Lung (tissue), 12 donors: Measurements from ENCODE around the gene CADM3. TPM values are rescaled to one million over a fixed set of nuclear protein-coding genes. Genes with fewer than 3 reads are reported as not detected.

ENCODE experiments used
- ATAC-seq: fragments of 200-7000 bp; cut with Tn5 transposase; one replicate; pipeline ENCODE4 v1.9.1; 2020; ENCODE audit warnings: moderate number of reproducible peaks; ENCODE audit not compliant: insufficient read depth, low FRiP score
- DNase-seq, 3 donors: peaks; one replicate each; pipeline ENCODE4 v3.0.0-alpha.2; 2013 to 2017
- H3K27ac ChIP-seq, 2 donors: one replicate each; pipeline ENCODE4 v1.5.1; 2013; ENCODE audit warnings: mild to moderate bottlenecking in 2 of 2, moderate library complexity in 2 of 2, control low read depth in 1 of 2, inconsistent platforms in 1 of 2, low read depth in 1 of 2, low read length in 1 of 2
- H3K27me3 ChIP-seq, 3 donors: one replicate each; pipeline ENCODE4 v1.5.1; 2013; ENCODE audit warnings: low read length in 2 of 3; ENCODE audit not compliant: control insufficient read depth in 3 of 3, insufficient read depth in 3 of 3
- H3K36me3 ChIP-seq, 4 donors: one replicate each; pipeline ENCODE4 v1.5.1; 2013; ENCODE audit warnings: low read length in 4 of 4, mild to moderate bottlenecking in 1 of 4, moderate library complexity in 1 of 4; ENCODE audit not compliant: control insufficient read depth in 4 of 4, insufficient read depth in 4 of 4
- H3K4me1 ChIP-seq, 5 donors: one replicate each; pipeline ENCODE4 v1.5.1; 2013; ENCODE audit warnings: low read length in 5 of 5, mild to moderate bottlenecking in 2 of 5, moderate library complexity in 1 of 5; ENCODE audit not compliant: control insufficient read depth in 5 of 5, insufficient read depth in 5 of 5
- H3K4me3 ChIP-seq: one replicate; pipeline ENCODE4 v1.5.1; 2013; ENCODE audit warnings: mild to moderate bottlenecking, control low read depth, moderate library complexity
- H3K9ac ChIP-seq, 2 donors: one replicate each; pipeline ENCODE4 v1.5.1; 2013; ENCODE audit warnings: low read length in 2 of 2, control low read depth in 1 of 2; ENCODE audit not compliant: insufficient read depth in 1 of 2
- H3K9me3 ChIP-seq, 4 donors: one replicate each; pipeline ENCODE4 v1.5.1; 2013; ENCODE audit warnings: low read length in 3 of 4, mild to moderate bottlenecking in 1 of 4, moderate library complexity in 1 of 4; ENCODE audit not compliant: control insufficient read depth in 4 of 4, insufficient read depth in 3 of 4
- WGBS, 2 donors: extraction: QIAGEN DNeasy Blood & Tissue Kit; methylation state at CpG; one replicate each; pipeline ENCODE4 v1.1.7; 2013; 5-methylcytosine and 5-hydroxymethylcytosine counted together
- polyA plus RNA-seq, 2 donors: library from polyadenylated mRNA; stranded (reverse); fragments of 200-250 nt; gene quantifications; one replicate each; pipeline ENCODE4 v1.2.1, GENCODE V29; 2013
- total RNA-seq, 2 donors: library from RNA; depleted of rRNA in 1 of 2; stranded (reverse); fragments of >200 nt in 1 of 2; gene quantifications; one replicate each; pipeline ENCODE4 v1.2.1, GENCODE V29; 2014 to 2021
- TF ChIP-seq, protein P1 (sequence below): IDR thresholded peaks from 2 replicates; pipeline ENCODE4 v1.5.1; 2012; ENCODE audit warnings: mild to moderate bottlenecking; ENCODE audit errors: control extremely low read depth, extremely low read depth
- donor health status: control.
- donor health status: control.
- donor health status: Bipolar disorder and iron deficiency.
- donor health status: healthy.
- donor health status: DM: yes; HTN: yes; CAD: no.

The CADM3 gene
- total and polyA plus RNA-seq, 4 donors = 0.89 to 3.7 (median 2.5) TPM

DNA sequence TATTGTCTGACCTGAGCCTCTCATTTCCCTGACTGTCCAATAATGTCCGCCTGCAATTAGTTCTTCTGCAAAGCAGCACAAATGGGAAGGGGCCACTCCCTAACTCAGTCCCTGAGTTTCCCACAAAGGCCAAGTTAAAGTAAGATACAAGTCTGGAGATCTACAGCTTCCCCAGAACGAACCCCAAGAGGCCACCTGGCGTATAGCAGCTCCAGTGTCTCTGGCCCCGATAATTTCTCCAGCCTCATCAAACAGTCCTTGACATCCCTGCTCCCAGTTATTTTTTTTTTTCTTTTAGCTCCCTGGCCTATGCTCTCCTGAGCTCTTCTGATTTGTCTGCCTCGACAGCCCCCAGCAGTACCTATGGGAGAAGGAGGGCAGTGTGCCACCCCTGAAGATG is 25.1 kb downstream of the CADM3 start:
- 75 to 83% methylated on average over 5 of the region's 5 CpGs for WGBS, 2 donors

DNA sequence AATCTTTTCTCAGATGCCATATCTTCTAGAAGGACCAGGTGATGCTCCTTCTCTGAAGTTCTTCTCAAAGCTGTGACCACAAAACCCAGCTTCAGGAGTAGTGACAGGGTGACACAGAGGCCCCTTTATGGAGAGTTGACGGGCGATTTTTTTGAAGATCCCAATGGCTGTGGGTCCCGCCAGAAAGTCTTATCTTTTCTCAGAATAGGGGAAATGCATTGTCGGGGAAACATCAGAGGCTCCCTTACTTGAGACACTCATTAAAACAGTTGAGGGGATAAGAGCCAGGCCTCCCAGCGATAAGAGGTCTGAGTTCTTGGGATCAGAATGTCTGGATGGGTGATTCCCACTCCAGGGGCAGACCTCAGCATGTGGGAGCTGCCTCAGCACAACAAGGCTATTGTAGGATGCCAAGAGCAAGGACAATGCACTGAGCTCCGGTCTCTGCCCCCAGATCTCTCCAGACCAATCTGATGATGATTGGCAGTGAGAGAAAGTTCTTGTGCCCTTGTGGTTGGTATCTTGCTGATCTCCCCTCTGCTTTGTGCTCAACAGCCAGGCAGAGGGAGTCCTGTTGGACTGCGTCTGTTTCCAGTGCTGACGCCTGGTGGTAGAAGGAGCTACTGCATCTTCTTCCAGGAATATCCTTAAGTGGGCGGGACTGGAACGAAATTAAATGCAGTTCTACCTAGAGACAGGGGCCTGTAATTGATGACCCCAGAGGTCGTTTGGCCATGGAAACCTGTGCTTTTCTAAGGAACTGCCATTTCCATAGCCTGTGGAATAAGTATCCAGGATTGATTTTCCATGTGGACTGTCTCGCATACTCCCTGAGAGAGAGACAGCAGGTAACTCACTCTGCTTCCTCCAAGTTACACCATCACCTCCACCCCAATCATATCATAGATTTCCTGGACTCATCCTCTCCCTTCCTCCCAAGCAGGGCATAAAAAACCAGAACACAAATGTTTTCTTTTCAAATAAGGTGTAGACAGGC is 26.4 kb downstream of the CADM3 start:
- DNase-seq (peak; percentile 80 to 81 (median 80)), ATAC-seq (peak; percentile 44)
- no peak overlapping the region for H3K27ac ChIP-seq
- no peaks in the 10 kb centered on the region for H3K36me3 ChIP-seq
- TF ChIP-seq, protein P1, sequence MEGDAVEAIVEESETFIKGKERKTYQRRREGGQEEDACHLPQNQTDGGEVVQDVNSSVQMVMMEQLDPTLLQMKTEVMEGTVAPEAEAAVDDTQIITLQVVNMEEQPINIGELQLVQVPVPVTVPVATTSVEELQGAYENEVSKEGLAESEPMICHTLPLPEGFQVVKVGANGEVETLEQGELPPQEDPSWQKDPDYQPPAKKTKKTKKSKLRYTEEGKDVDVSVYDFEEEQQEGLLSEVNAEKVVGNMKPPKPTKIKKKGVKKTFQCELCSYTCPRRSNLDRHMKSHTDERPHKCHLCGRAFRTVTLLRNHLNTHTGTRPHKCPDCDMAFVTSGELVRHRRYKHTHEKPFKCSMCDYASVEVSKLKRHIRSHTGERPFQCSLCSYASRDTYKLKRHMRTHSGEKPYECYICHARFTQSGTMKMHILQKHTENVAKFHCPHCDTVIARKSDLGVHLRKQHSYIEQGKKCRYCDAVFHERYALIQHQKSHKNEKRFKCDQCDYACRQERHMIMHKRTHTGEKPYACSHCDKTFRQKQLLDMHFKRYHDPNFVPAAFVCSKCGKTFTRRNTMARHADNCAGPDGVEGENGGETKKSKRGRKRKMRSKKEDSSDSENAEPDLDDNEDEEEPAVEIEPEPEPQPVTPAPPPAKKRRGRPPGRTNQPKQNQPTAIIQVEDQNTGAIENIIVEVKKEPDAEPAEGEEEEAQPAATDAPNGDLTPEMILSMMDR = peak; percentile 77
- no peak overlapping the region for H3K4me3 ChIP-seq
- WGBS, 2 donors = 43 to 44% methylated on average over 12 of the region's 12 CpGs
- H3K4me1 ChIP-seq = peaks cover 0 to 11% (median 0%) of the 10 kb centered on the region in 5 donors
- H3K9ac ChIP-seq = no peak overlapping the region
- H3K9me3 ChIP-seq = no peaks in the 10 kb centered on the region
- peaks cover 0 to 3% (median 0%) of the 10 kb centered on the region in 3 donors for H3K27me3 ChIP-seq

More for the DNA sequence above, 25.1 kb downstream of the CADM3 start:
- H3K27ac ChIP-seq = no peak overlapping the region
- H3K9ac ChIP-seq = no peak overlapping the region
- TF ChIP-seq, protein P1 = no peak
- H3K4me1 ChIP-seq = peaks cover 0 to under 1% (median 0%) of the 10 kb centered on the region in 5 donors
- DNase-seq = no peak
- peaks cover 0 to 3% (median 0%) of the 10 kb centered on the region in 3 donors for H3K27me3 ChIP-seq
- H3K36me3 ChIP-seq = no peaks in the 10 kb centered on the region
- H3K9me3 ChIP-seq = no peaks in the 10 kb centered on the region
- no peak for ATAC-seq
- no peak overlapping the region for H3K4me3 ChIP-seq

- DNase-seq = no peak
Measured at GRCh38 chr1:159199901-159200300, 28.5 kb downstream of the CADM3 start.

More at GRCh38 chr1:159199901-159200300, 28.5 kb downstream of the CADM3 start:
- peaks cover 0 to 3% (median 0%) of the 10 kb centered on the region in 3 donors for H3K27me3 ChIP-seq
- H3K9ac ChIP-seq = no peak overlapping the region
- H3K9me3 ChIP-seq = no peaks in the 10 kb centered on the region
- no peaks in the 10 kb centered on the region for H3K36me3 ChIP-seq
- no peak overlapping the region for H3K4me3 ChIP-seq
- H3K27ac ChIP-seq = no peak overlapping the region
- WGBS, 2 donors = 77% methylated on average over 5 of the region's 5 CpGs
- H3K4me1 ChIP-seq = peaks cover 0 to 16% (median 0%) of the 10 kb centered on the region in 5 donors
- TF ChIP-seq, protein P1 = no peak
- no peak for ATAC-seq
